GM12891 (cell line): ENCODE data around the gene RILPL2. TPM values are rescaled to one million over a fixed set of nuclear protein-coding genes. Genes with fewer than 3 reads are reported as not detected.
"Not testable (repeated sequence)": the region's sequence is repeated elsewhere in the genome, so short reads cannot be mapped to it uniquely, and the experiment has no call there.

Experiments
- DNase-seq: peaks from one replicate; pipeline ENCODE4 v3.0.0; 2011; ENCODE audit warnings: low spot score; ENCODE audit not compliant: insufficient read length
- FAIRE-seq: peaks from 2 replicates; lab custom pipeline; 2011; peaks lifted over from hg19 to GRCh38; lab: Jason Lieb, UNC
- PAX5 ChIP-seq: IDR thresholded peaks from 2 replicates; pipeline ENCODE4 v1.6.1; 2011; ENCODE audit warnings: low read length, moderate library complexity, mild to moderate bottlenecking; ENCODE audit not compliant: insufficient read depth, severe bottlenecking
- POLR2A ChIP-seq: IDR thresholded peaks from 2 replicates; pipeline ENCODE4 v1.6.1; 2011; ENCODE audit warnings: low read depth, low read length, control low read depth
- POLR2AphosphoS5 ChIP-seq: IDR thresholded peaks from 2 replicates; pipeline ENCODE4 v1.6.1; 2011; ENCODE audit warnings: low read depth, low read length, control low read depth
- POU2F2 ChIP-seq: IDR thresholded peaks from 2 replicates; pipeline ENCODE4 v1.6.1; 2011; ENCODE audit warnings: low read depth, mild to moderate bottlenecking, control low read depth, low read length, moderate library complexity
- SPI1 ChIP-seq: IDR thresholded peaks from 2 replicates; pipeline ENCODE4 v1.6.1; 2011; ENCODE audit warnings: low read depth, low read length, control low read depth
- TAF1 ChIP-seq: IDR thresholded peaks from 2 replicates; pipeline ENCODE4 v1.6.1; 2011; ENCODE audit warnings: low read depth, low read length, control low read depth
- polyA plus RNA-seq: library from polyadenylated mRNA; unstranded; fragments of >200 nt; gene quantifications from one replicate; pipeline ENCODE4 v1.2.1, GENCODE V29; 2012; ENCODE audit warnings: low read depth, missing spikeins, inconsistent platforms; ENCODE audit not compliant: missing spikeins

Gene RILPL2, protein sequence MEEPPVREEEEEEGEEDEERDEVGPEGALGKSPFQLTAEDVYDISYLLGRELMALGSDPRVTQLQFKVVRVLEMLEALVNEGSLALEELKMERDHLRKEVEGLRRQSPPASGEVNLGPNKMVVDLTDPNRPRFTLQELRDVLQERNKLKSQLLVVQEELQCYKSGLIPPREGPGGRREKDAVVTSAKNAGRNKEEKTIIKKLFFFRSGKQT
- polyA plus RNA-seq = 14.4 TPM

DNA sequence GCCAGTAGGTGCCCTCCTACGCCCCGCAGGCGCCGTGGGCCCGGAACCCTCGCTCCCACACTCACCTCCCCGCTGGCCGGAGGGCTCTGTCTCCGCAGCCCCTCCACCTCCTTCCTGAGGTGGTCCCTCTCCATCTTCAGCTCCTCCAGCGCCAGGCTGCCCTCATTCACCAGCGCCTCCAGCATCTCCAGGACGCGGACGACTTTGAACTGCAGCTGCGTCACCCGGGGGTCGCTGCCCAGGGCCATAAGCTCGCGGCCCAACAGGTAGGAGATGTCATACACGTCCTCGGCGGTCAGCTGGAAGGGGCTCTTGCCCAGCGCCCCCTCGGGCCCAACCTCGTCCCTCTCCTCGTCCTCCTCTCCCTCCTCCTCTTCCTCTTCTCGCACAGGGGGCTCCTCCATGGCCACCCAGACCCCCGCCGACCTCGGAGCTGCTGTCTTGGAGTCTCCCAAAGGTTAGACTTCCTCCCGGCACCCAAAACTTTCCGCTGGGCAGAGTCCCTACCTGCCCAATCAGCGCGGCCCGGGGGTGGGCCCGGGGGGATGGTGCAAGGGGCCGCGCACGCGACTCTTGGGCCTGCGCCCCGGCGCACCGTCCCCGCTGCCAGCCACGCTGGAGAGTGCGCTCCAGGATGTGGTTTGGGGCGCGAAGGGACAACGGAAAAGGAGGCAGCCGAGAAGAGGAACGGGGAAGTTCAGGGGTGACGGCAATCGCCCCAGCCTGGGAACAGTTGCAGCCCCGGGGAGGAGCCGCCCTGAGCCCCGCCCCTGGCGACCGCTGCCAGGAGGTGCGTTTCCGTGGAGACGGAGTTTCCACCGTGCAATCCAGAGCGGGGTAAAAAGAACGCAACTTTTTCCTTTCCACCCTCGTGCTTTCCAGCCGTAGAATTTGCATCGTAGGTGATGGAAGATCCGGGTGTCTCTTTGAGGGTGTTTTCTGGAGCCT, at the start of gene RILPL2:
Gene RILPL2, minus strand, starts transcription at position 668 of the 948 bp plus-strand sequence. Its CDS starts 264 bp downstream, at position 404.
- FAIRE-seq = peak; percentile 91
- peak; percentile 80 for DNase-seq
- TF ChIP-seq TAF1 (no peak), POLR2A (peak; percentile 55), POLR2AphosphoS5 (0 out of 2 replicates have a peak, but pooled peaks have one; percentile 51), POU2F2 (no peak), PAX5 (no peak), SPI1 (peak; percentile 82)

DNA sequence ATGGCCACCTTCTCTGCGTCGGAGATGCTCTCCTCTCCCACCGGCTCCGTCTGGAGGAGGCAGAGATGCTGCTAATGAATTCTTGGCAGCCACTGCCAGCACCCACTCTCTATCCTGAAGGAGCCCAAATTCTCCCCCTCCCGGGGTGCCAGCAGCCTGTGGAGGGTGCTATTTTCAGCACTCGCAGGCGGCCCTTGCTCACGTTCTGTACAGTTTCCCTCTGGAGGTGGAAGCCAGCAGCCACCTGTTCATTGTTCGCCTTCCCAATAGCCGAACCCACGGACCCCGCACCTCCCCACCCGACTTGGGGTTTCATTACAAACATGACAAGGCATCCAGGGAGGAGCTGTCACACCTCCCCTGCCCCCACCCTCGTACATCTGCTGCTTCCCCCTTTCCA, 49.3 kb upstream of the RILPL2 start:
- TF ChIP-seq POLR2AphosphoS5 = no peak
- no peak for TF ChIP-seq SPI1
- TF ChIP-seq TAF1 = no peak
- no peak for TF ChIP-seq PAX5
- no peak for TF ChIP-seq POLR2A
- no peak for TF ChIP-seq POU2F2
- FAIRE-seq = no peak
- no peak for DNase-seq

DNA sequence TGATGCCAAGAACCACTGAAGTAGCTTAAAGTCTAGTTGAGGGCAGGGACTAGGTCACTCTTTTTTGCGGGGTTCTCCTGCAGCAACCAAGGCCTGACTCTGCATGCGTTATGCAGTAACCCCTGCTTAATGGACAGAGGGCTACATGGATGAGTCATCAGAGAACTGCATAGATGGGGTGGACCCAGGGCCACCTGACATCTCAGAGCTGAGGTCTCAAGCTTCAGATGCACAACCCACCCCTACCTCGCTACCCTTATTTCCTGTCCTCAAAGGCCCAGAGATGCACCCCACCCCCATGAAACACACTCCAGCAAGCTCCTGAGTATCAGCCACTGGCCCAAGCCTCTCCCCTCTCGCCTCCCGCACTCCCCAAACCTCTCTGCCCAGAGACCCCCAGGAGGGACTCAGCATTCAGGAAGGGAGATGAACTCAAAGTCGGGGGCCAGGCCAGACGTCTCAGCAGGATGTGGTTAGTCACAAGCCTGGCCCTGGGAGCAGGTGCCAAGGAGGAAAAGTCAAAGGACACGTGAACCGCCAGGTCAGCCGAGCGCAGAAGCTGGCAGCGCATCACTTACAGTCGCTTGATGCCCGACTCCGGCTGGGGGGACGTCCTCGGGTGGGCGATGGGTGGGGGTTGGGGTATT, 47.2 kb upstream of the RILPL2 start:
- no peak for TF ChIP-seq POLR2A
- TF ChIP-seq POU2F2 = no peak
- TF ChIP-seq SPI1 = no peak
- peak; percentile 32 for DNase-seq
- peak; percentile 43 for FAIRE-seq

DNA sequence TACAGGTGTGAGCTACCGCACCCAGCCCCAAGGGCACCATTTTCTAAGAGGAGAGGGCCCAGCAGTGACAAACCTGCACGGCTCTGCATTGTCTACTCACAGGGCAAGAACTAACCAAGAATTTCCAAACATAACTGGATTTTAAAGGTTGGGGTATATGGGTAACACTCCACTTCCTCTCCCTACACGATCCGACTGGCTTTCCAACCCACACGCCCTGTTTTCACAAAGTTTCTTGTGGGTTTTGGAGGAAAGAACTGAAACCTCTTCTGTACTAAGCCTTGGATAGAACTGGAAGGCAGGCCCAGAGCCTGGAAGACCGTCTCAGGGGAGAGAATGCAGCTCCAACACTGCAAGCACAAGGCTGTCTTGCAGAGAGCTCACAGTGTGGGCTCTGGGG, 46.4 kb upstream of the RILPL2 start:
- TF ChIP-seq POLR2AphosphoS5 (no peak), SPI1 (no peak), PAX5 (no peak), POLR2A (no peak), TAF1 (no peak), POU2F2 (no peak)
- DNase-seq = no peak
- no peak for FAIRE-seq

DNA sequence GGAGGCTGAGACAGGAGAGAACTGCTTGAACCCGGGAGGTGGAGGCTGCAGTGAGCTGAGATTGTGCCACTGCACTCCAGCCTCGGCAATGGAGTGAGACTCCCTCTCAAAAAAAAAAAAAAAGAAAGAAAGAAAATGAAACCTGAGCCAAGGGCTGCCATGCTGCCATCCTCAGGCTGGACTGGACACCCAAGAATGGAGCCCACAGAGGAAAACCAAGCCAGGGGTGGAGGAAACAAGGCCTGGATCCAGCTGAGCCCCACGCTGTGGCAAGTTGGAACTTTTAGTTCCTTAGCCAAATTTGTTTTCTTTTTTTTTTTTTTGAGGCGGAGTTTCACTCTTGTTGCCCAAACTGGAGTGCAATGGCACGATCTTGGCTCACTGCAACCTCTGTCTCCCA, 44.8 kb upstream of the RILPL2 start:
- not testable (repeated sequence) for FAIRE-seq, DNase-seq

DNA sequence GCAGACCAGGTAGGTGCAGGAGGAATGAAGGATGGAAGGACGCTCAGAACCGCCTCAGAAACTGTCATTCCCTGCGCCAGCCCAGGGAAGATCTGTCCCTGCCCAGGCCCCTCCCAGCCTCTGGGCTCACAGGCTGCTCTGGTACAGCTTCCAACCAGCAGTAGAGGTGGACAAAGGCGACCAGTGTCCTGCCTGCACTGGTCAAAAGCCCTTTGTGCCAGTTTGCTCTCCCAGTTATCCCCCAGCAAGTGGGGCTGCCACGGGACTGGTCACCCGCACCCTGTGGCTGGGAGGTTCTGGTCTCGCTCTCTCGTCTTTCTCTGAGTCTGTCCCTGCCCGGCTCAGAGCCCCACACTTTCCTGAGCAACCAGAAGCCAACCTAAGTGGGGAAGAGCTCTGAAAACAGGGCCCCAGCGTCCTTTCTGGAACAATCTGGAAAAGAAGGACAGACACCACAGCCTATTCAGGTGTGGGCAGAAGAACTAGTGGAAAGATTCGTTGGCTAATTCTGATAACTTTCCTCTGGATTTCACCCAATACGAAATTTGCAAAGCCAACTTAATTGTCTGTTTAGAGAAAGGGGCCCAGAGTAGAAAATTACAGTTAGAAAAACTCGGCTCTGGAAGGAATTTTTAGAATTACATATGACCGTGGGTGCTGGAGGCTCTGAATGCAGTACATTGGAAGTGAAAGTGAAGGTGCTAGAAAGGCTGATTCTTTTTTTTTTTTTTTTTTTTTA, 43.1 kb upstream of the RILPL2 start:
- DNase-seq = no peak
- TF ChIP-seq POLR2A (no peak), SPI1 (no peak), TAF1 (no peak)
- FAIRE-seq = no peak

DNA sequence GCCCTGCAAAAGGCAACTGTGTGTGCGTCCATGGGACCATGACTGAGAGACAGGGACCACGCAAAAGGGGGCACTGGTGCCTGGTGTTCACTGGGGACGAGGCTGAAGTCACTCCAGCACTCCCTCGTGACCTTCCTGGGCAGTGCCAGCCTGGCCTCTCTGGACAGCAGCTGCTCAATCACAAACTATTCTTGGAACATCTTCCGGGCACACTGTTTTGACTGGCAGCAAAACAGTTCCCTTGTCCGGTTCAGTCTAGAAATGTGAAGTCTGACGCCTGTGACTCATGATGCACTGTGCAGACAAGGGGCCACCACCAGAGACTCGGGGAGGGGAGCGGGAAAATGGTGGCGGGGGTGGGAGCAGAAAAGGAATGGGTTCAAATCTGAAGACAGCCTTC, 42.3 kb upstream of the RILPL2 start:
- TF ChIP-seq POLR2A (no peak), POU2F2 (no peak), TAF1 (no peak), SPI1 (no peak), POLR2AphosphoS5 (no peak), PAX5 (no peak)
- DNase-seq = no peak
- no peak for FAIRE-seq

DNA sequence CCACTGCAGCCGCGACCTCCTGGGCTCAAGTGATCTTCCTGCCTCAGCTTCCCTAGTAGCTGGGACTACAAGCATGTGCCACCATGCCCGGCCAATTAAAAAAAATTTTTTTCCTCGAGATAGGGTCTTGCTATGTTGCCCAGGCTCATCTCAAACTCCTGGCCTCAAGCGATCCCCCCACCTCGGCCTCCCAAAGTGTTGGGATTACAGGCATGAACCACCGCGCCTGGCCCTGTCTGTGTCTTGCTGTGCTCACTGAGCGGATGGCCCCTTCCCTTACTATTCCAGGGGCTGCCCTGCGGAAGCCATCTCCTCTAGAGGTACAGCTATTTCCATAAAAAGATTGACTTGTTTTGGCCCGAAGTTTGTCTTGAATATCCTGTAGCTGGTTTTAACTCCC, 41.6 kb upstream of the RILPL2 start:
- DNase-seq (no peak), FAIRE-seq (no peak)
- no peak for TF ChIP-seq TAF1
- no peak for TF ChIP-seq POLR2AphosphoS5
- TF ChIP-seq SPI1 = no peak
- no peak for TF ChIP-seq POU2F2
- no peak for TF ChIP-seq POLR2A
- TF ChIP-seq PAX5 = no peak

DNA sequence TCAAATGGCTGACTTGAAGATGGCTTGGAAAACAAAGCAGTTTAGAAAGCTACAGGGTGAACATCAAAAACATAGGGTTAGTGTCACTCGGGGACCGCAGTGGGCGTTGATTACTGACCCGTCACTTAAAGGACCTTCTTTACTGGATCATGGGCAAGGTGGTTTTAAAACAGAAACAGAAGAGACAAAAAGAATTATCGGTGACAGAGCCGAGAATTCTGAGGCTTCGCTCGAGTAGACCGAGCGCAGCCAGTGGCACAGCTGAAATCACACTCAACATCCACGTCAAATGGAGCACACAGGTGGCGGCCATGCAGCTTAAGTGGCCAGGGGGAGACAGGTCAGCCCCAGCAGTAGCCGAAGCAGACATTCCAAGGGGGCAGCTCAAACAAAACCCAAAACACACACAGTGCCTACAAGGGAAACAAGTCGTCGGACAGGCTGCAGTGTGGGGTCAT, 38.8 kb upstream of the RILPL2 start:
- TF ChIP-seq PAX5 (no peak), POLR2AphosphoS5 (no peak), TAF1 (no peak), POU2F2 (no peak), POLR2A (no peak), SPI1 (no peak)
- DNase-seq = no peak
- no peak for FAIRE-seq
